ENCODE measurements around the gene FIZ1. TPM values are rescaled to one million over a fixed set of nuclear protein-coding genes. Genes with fewer than 3 reads are reported as not detected.

The FIZ1 gene
- total RNA-seq, 2 donors from 2014 or later, result 12.2 to 14.5 TPM

- Histone ChIP-seq H3K27ac (peak overlapping the region; percentile 8), H3K4me3 (peak overlapping the region; percentile 3), H3K36me3 (no peaks in the 10 kb centered on the region), H3K9me3 (no peaks in the 10 kb centered on the region), H3K9ac (ENCODE audit: low read depth in 2 of 2, low read length in 2 of 2) (peak overlapping the region in 1 of 2 donors; percentile 26), H3K4me1 (no peaks in the 10 kb centered on the region), H3K27me3 (no peaks in the 10 kb centered on the region)
- TF ChIP-seq, protein P1, sequence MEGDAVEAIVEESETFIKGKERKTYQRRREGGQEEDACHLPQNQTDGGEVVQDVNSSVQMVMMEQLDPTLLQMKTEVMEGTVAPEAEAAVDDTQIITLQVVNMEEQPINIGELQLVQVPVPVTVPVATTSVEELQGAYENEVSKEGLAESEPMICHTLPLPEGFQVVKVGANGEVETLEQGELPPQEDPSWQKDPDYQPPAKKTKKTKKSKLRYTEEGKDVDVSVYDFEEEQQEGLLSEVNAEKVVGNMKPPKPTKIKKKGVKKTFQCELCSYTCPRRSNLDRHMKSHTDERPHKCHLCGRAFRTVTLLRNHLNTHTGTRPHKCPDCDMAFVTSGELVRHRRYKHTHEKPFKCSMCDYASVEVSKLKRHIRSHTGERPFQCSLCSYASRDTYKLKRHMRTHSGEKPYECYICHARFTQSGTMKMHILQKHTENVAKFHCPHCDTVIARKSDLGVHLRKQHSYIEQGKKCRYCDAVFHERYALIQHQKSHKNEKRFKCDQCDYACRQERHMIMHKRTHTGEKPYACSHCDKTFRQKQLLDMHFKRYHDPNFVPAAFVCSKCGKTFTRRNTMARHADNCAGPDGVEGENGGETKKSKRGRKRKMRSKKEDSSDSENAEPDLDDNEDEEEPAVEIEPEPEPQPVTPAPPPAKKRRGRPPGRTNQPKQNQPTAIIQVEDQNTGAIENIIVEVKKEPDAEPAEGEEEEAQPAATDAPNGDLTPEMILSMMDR (IDR thresholded peaks at IDR 0.05), result no peak
- DNase-seq, result peak; percentile 40
- intact Hi-C loops (cut with DNase I), result loop anchor here (5.0 kb wide), 1 partner anchor 38 kb away; no protein-coding TSS in a partner anchor
These were observed 49.6 kb downstream of the FIZ1 start for GRCh38 chr19:55549500-55550320.

GRCh38 chr19:55546822-55547614, 52.3 kb downstream of the FIZ1 start:
- TF ChIP-seq, protein P1 (IDR thresholded peaks at IDR 0.05), result no peak
- Histone ChIP-seq H3K9me3 (no peaks in the 10 kb centered on the region), H3K27ac (peak overlapping the region; percentile 53), H3K36me3 (no peaks in the 10 kb centered on the region), H3K4me1 (no peaks in the 10 kb centered on the region), H3K27me3 (no peaks in the 10 kb centered on the region), H3K9ac (ENCODE audit: low read depth in 2 of 2, low read length in 2 of 2) (peak overlapping the region in 1 of 2 donors; percentile 35), H3K4me3 (no peak overlapping the region)
- intact Hi-C loops (cut with DNase I), result no loop called here
- peak; percentile 46 for DNase-seq

GRCh38 chr19:55546011-55546410, 53.3 kb downstream of the FIZ1 start:
- no peak for DNase-seq
- TF ChIP-seq, protein P1 (IDR thresholded peaks at IDR 0.05), result no peak
- intact Hi-C loops (cut with DNase I), result no loop called here
- H3K36me3 ChIP-seq, result no peaks in the 10 kb centered on the region
- no peak overlapping the region for H3K4me3 ChIP-seq
- no peaks in the 10 kb centered on the region for H3K27me3 ChIP-seq
- H3K9ac ChIP-seq (ENCODE audit: low read depth in 2 of 2, low read length in 2 of 2), result no peak overlapping the region
- H3K4me1 ChIP-seq, result no peaks in the 10 kb centered on the region
- H3K27ac ChIP-seq, result no peak overlapping the region
- H3K9me3 ChIP-seq, result no peaks in the 10 kb centered on the region

DNA sequence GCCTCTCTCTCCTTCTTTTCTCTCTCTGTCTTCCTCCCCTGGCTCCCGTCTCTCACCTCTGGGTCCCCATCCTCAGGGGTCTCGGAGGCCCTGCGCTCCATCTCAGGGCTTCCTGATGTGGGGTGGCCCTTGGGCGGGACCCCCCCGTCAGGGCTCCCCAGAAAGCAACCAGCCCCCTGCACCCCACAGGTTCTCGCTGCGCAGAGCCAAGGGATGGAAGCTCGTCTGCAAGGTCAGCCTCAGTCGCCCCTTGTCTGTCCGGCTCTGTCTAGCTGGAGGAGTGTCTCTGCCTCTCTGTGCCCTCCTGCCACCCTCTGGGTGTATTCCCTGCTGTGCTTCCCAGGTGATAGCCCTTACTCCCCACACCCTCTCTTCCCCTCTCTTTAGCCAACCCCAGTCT, 53.9 kb downstream of the FIZ1 start, which contains the start of gene SBK3:
Gene SBK3, minus strand, starts transcription at position 101 of the 400 bp plus-strand sequence. Its CDS starts 0 bp downstream, at position 101.
- DNase-seq, result no peak
- Histone ChIP-seq H3K9me3 (no peaks in the 10 kb centered on the region), H3K36me3 (no peaks in the 10 kb centered on the region), H3K4me3 (no peak within 1 kb of the TSS), H3K9ac (ENCODE audit: low read depth in 2 of 2, low read length in 2 of 2) (no peak within 1 kb of the TSS), H3K4me1 (no peaks in the 10 kb centered on the region), H3K27ac (no peak within 1 kb of the TSS), H3K27me3 (no peaks in the 10 kb centered on the region)
- intact Hi-C loops (cut with DNase I), result no loop called here
- TF ChIP-seq, protein P1 (IDR thresholded peaks at IDR 0.05), result no peak

DNA sequence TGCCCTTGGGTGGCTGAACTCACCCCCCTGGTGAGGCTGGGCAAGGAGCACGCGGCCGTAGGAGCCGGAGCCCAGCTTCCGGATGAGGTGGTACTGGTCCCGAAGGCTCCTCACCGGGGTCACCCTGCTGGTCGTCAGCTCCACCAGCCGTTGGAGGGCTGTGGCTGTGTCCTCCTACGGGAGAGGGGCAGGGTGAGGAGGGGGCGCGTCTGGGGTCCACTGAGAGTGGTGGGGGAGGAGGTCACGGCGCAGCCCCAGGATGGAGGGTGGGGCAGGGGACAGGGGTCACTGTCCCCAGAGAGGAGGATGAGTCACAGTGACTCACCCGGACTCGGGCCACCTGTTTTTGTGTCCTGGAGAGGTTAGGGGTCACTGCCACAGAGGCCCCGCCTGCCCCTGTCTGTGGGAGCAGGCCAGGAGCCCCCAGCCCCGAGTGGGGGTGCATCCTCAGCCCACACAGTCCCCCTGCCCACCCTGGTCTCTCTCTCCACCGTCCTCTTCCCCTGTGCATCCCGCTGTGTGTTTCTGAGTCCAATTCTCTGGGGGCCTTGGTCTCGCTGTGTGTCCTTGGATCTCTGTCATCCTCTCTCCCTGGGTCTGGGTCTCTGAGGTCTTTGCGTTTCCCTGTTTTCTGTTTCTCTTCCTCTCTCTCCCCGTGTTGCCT, 54.4 kb downstream of the FIZ1 start:
- TF ChIP-seq, protein P1 (IDR thresholded peaks at IDR 0.05), result no peak
- intact Hi-C loops (cut with DNase I), result no loop called here
- Histone ChIP-seq H3K4me1 (no peaks in the 10 kb centered on the region), H3K27ac (no peak overlapping the region), H3K4me3 (no peak overlapping the region), H3K9ac (ENCODE audit: low read depth in 2 of 2, low read length in 2 of 2) (no peak overlapping the region), H3K27me3 (no peaks in the 10 kb centered on the region), H3K36me3 (no peaks in the 10 kb centered on the region), H3K9me3 (no peaks in the 10 kb centered on the region)
- DNase-seq, result no peak

Measured in colonic mucosa (tissue), 4 donors.